GM23248 (cell line): ENCODE measurements around the gene FAM193B.

ENCODE experiments used
- EZH2 ChIP-seq: fragments of 200-600 bp; sonication (generic); IDR thresholded peaks from 2 replicates; pipeline ENCODE4 v1.6.1; 2018; ENCODE audit warnings: antibody characterized with exemption, mild to moderate bottlenecking; ENCODE audit not compliant: insufficient read depth, poor library complexity, severe bottlenecking
- EZH2phosphoT487 ChIP-seq: fragments of 200-600 bp; sonication (generic); IDR thresholded peaks from 2 replicates; pipeline ENCODE4 v1.6.1; 2018; ENCODE audit warnings: antibody characterized with exemption, moderate library complexity, mild to moderate bottlenecking, low read depth; ENCODE audit not compliant: insufficient read depth

- no peak for TF ChIP-seq EZH2
- TF ChIP-seq EZH2phosphoT487 = no peak
Measured at GRCh38 chr5:177474002-177474476, 80.3 kb downstream of the FAM193B start.
